ENCODE data around the gene C6orf47.

DNA sequence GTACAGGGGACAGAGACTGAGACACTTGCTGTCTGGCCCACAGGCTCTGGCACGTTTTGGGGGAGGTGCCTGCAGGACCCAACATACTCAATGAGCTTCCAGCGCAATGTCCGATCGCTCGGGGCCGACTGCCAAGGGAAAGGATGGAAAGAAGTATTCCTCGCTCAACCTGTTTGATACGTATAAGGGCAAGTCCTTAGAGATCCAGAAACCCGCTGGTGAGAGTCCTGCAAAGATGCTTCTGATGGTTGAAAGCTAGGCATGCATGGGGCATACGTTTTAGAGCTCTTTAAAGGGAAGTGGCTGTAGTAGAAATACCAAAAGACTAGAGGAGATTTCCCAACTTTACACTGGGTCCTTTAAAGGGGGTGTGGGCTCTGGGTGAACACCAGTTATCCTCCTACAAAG lies 37.9 kb downstream of the C6orf47 start:
- TF ChIP-seq, protein P1, sequence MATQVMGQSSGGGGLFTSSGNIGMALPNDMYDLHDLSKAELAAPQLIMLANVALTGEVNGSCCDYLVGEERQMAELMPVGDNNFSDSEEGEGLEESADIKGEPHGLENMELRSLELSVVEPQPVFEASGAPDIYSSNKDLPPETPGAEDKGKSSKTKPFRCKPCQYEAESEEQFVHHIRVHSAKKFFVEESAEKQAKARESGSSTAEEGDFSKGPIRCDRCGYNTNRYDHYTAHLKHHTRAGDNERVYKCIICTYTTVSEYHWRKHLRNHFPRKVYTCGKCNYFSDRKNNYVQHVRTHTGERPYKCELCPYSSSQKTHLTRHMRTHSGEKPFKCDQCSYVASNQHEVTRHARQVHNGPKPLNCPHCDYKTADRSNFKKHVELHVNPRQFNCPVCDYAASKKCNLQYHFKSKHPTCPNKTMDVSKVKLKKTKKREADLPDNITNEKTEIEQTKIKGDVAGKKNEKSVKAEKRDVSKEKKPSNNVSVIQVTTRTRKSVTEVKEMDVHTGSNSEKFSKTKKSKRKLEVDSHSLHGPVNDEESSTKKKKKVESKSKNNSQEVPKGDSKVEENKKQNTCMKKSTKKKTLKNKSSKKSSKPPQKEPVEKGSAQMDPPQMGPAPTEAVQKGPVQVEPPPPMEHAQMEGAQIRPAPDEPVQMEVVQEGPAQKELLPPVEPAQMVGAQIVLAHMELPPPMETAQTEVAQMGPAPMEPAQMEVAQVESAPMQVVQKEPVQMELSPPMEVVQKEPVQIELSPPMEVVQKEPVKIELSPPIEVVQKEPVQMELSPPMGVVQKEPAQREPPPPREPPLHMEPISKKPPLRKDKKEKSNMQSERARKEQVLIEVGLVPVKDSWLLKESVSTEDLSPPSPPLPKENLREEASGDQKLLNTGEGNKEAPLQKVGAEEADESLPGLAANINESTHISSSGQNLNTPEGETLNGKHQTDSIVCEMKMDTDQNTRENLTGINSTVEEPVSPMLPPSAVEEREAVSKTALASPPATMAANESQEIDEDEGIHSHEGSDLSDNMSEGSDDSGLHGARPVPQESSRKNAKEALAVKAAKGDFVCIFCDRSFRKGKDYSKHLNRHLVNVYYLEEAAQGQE (IDR thresholded peaks at IDR 0.05; ENCODE audit: borderline replicate concordance in 1 of 2, low read depth in 1 of 2, low read length in 2 of 2), result no peak
- TF ChIP-seq FOXM1 (CRISPR knock-in tag; IDR thresholded peaks at IDR 0.05) (no peak), TBL1XR1 (IDR thresholded peaks at IDR 0.05; ENCODE audit: borderline replicate concordance, low read length, partially characterized antibody) (no peak), FOXP4 (CRISPR knock-in tag; IDR thresholded peaks at IDR 0.05) (no peak), PHF5A (CRISPR knock-in tag; IDR thresholded peaks at IDR 0.05; ENCODE audit: low read depth, unreplicated experiment) (no peak), HIVEP1 (CRISPR knock-in tag; IDR thresholded peaks at IDR 0.05) (no peak), SIN3A (IDR thresholded peaks at IDR 0.05; ENCODE audit: borderline replicate concordance, low read depth, low read length) (no peak), ATF7 (IDR thresholded peaks at IDR 0.05) (no peak), ATF7 (CRISPR knock-in tag; IDR thresholded peaks at IDR 0.05) (no peak), NFE2 (CRISPR knock-in tag; IDR thresholded peaks at IDR 0.05) (no peak), POLR2A (IDR thresholded peaks at IDR 0.05; ENCODE audit: insufficient read depth in 1 of 2, low read depth in 2 of 2, low read length in 2 of 2) (no peak)

Measured in HepG2 (cell line).